Lower lobe of right lung (tissue), 2 donors: ENCODE measurements around the gene FCMR. TPM values are rescaled to one million over a fixed set of nuclear protein-coding genes. Genes with fewer than 3 reads are reported as not detected.

ENCODE experiments used
- ATAC-seq, 2 donors: fragments of 200-7000 bp; cut with Tn5 transposase; one replicate each; pipeline ENCODE4 v1.9.1; 2020 to 2022; ENCODE audit warnings: mild to moderate bottlenecking in 2 of 2, moderate library complexity in 2 of 2
- DNase-seq: peaks from one replicate; pipeline ENCODE4 v3.0.0-alpha.2; 2020
- H3K27ac ChIP-seq: fragments of 200-600 bp; one replicate; pipeline ENCODE4 v1.8.0; 2022
- H3K27me3 ChIP-seq: fragments of 200-600 bp; one replicate; pipeline ENCODE4 v1.8.0; 2022; ENCODE audit warnings: low read depth
- H3K36me3 ChIP-seq: fragments of 200-600 bp; one replicate; pipeline ENCODE4 v1.8.0; 2022; ENCODE audit warnings: mild to moderate bottlenecking
- H3K4me1 ChIP-seq: fragments of 200-600 bp; one replicate; pipeline ENCODE4 v1.8.0; 2022
- H3K4me3 ChIP-seq: fragments of 200-600 bp; one replicate; pipeline ENCODE4 v1.8.0; 2022; ENCODE audit warnings: mild to moderate bottlenecking
- H3K9me3 ChIP-seq: fragments of 200-600 bp; one replicate; pipeline ENCODE4 v1.8.0; 2022
- intact Hi-C: fragments of 100-400 bp; cut with DNase I; formaldehyde crosslinking; loops from one replicate; pipeline ENCODE4 v1.11.0; 2022
- total RNA-seq: library from RNA; stranded (reverse); fragmentation: NEBNext Ultra II Directional; extraction: Animal tissue kit (Norgen Biotek cat#: 25700); gene quantifications from one replicate; pipeline ENCODE4 v1.2.1, GENCODE V29; 2021
- TF ChIP-seq, protein P1 (sequence below): fragments of 200-600 bp; IDR thresholded peaks from one replicate; pipeline ENCODE4 v1.8.0; 2022; ENCODE audit warnings: antibody characterized with exemption, mild to moderate bottlenecking
- donor health status: DM: no; HTN: yes; CAD: no; lungs with severe emphysema.

The FCMR gene
- total RNA-seq, 1 donor from 2014 or later: 6.8 TPM

DNA sequence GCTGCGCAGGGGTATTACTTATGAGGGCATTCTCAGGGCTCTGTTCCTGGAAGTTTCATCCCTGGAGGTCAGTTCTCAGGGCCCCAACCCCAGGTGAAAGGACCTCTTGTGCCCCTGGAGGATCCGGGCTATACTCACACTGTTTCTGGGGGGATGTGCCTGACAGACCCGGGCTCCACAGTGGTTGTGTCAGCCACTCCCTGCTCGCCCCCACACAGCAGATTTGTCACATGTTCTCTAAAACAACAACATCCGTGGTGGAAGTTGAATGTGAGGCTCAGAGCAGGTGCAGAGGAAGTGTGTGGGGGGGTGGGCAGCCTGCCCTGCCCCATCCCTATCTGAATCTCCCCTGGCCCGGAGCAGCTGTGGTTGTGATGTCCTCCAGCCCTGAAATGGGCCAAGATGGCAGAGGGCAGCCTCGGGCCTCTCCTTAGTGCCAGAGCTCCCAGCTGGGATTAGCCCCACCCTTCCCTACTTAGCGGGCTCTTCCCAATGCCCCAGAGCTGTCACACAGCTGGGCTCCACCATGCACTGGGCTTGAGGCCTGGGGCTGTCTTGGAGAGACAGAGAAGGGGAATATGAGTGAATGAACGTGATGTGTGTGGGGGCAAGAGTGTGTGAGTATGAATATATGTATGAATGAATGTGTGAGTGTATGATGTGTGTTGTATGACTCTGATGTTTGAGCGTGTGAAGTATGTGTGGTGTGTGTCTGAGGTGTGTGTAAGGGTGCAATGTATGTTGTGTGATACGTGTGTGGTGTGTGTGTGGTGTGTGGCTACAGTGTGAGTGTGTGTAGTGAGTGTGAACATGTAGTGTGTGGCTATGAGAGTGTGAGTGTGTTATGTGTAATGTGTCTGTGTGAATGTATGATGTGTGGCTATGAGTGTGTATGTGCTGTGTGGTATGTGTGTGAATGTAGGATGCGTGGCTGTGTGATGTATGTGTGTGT is 1.5 kb upstream of the FCMR start:
- H3K4me1 ChIP-seq: peaks cover 42% of the 10 kb centered on the region
- TF ChIP-seq, protein P1, sequence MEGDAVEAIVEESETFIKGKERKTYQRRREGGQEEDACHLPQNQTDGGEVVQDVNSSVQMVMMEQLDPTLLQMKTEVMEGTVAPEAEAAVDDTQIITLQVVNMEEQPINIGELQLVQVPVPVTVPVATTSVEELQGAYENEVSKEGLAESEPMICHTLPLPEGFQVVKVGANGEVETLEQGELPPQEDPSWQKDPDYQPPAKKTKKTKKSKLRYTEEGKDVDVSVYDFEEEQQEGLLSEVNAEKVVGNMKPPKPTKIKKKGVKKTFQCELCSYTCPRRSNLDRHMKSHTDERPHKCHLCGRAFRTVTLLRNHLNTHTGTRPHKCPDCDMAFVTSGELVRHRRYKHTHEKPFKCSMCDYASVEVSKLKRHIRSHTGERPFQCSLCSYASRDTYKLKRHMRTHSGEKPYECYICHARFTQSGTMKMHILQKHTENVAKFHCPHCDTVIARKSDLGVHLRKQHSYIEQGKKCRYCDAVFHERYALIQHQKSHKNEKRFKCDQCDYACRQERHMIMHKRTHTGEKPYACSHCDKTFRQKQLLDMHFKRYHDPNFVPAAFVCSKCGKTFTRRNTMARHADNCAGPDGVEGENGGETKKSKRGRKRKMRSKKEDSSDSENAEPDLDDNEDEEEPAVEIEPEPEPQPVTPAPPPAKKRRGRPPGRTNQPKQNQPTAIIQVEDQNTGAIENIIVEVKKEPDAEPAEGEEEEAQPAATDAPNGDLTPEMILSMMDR: no peak
- H3K9me3 ChIP-seq: no peaks in the 10 kb centered on the region
- intact Hi-C loops: no loop called here
- no peaks in the 10 kb centered on the region for H3K27me3 ChIP-seq
- no peaks in the 10 kb centered on the region for H3K36me3 ChIP-seq
- no peak overlapping the region for H3K4me3 ChIP-seq
- H3K27ac ChIP-seq: peak overlapping the region; percentile 58
- ATAC-seq: peak; percentile 25 to 35
- peak; percentile 54 for DNase-seq

DNA sequence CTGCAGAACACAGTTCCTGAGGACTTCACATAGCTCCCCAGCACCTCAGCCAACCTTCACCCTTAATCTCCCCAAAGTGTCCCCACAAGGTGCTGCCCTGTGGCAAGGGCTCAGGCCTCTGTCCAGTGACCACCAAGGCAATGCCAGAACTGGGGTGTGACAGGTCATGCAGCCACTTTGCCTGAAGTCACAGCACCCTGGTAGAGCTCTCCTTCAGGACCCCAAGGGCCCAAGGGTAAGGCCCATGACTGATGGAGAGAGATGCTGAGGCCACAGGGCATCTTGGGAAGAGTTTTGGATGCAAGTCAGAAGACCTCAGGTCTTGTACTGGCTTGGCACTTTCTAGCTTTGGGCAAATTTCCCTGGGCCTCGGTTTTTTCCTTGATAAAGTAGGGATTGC is 783 bp upstream of the FCMR start:
- no peak overlapping the region for H3K4me3 ChIP-seq
- TF ChIP-seq, protein P1: no peak
- no peaks in the 10 kb centered on the region for H3K9me3 ChIP-seq
- DNase-seq (no peak), ATAC-seq (no peak)
- H3K4me1 ChIP-seq: peaks cover 42% of the 10 kb centered on the region
- peak overlapping the region; percentile 58 for H3K27ac ChIP-seq
- intact Hi-C loops: no loop called here
- H3K36me3 ChIP-seq: no peaks in the 10 kb centered on the region
- no peaks in the 10 kb centered on the region for H3K27me3 ChIP-seq

DNA sequence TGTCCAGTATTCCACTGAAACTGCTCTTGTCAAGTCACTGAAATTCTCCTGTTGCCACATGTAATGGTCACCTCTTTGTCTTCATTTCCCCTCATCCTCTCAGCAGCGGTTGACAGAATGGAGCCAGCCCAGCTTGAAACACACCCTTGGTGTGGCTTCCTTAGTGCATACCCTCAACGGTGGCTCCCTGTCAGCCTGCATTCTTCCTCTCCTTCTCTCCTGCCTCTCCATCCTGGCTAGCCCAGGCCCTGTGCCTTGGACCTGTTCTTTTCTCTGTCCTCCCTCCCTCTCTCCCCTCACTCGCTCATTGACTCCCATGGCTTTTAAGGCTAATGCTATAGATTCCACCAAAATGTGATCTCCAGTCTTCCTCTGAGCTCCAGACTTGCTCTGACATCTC is 3.7 kb downstream of the FCMR start:
- ATAC-seq (no peak), DNase-seq (no peak)
- Histone ChIP-seq H3K27me3 (no peaks in the 10 kb centered on the region), H3K9me3 (no peaks in the 10 kb centered on the region), H3K4me1 (peaks cover 27% of the 10 kb centered on the region), H3K36me3 (no peaks in the 10 kb centered on the region), H3K4me3 (no peak overlapping the region), H3K27ac (no peak overlapping the region)
- intact Hi-C loops: loop anchor here (10.0 kb wide), 1 partner anchor 53 kb away; the partner anchor contains the start of gene IL20
- TF ChIP-seq, protein P1: no peak

DNA sequence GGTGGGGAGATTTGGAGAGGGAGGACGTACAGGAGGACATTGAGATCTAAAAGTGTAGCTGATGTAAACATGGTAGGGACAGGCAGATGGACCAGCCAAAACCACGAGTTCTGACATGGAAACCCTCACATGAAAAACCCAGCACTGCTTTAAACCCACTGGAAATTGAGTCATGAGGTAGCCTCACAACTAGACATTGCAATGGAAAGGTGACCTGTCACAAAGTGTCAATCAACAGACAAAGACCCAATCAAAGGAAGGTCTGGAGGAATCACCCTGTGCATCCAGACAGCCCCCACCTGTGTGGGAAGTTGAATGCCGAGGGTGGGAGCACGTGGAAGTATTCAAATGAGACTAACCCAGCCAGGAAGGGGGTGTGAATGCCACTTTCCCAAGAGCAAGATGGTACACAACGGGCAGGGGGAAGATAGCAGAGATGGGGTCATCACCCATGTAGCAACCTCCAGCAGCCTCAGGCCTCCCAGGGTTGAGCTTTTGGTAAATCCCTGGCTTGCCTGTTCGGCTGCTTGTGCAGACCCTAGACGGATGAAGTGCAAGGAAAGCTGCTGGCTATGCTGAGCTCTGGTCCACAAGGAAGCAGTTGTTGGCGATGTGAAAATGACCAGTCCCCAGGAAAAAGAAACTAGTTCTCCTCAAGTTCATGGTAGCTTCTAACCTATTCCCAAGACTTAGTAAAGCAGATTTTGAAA is 5.6 kb downstream of the FCMR start:
- ATAC-seq (no peak), DNase-seq (no peak)
- no peak overlapping the region for H3K4me3 ChIP-seq
- H3K27me3 ChIP-seq: no peaks in the 10 kb centered on the region
- H3K9me3 ChIP-seq: no peaks in the 10 kb centered on the region
- intact Hi-C loops: loop anchor here (10.0 kb wide), 1 partner anchor 51 kb away; the partner anchor contains the start of gene IL20
- TF ChIP-seq, protein P1: no peak
- H3K27ac ChIP-seq: no peak overlapping the region
- H3K36me3 ChIP-seq: no peaks in the 10 kb centered on the region
- peaks cover 13% of the 10 kb centered on the region for H3K4me1 ChIP-seq

DNA sequence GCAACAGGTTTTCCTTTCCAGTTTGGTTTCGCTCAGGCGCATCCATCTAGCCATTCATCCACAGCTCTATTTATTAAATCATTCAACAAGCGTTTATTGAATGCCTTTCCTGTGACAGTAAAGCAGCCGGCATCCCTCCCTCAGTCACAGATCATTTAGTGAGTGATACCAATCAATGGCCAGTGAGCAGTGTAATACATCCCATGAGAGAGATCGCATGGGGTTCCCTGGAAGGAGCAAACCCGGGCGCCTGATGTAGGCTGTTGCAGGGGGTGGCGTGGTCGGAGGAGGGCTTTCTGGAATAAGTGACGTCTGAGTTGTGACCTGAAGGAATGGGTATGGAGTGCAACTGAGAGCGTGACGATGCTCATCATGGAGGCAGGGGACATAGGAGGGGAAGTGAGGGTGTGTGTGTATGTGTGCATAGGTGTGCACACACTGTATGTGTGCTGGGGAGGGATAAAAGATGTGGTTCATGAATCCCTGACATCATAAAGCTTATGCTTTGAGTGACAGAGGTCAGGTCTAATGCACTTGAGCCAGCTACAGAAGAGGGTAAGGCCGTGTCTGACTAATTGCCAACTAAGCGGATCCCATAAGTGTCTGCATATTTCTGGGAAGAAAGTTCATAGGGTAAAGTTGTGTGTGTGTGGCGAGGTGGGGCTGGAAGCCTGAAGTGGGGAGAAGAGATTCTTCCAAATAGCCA is 6.6 kb downstream of the FCMR start:
- Histone ChIP-seq H3K36me3 (no peaks in the 10 kb centered on the region), H3K4me3 (no peak overlapping the region), H3K4me1 (peaks cover 9% of the 10 kb centered on the region), H3K9me3 (no peaks in the 10 kb centered on the region), H3K27me3 (no peaks in the 10 kb centered on the region), H3K27ac (no peak overlapping the region)
- intact Hi-C loops: loop anchor here (10.0 kb wide), 1 partner anchor 50 kb away; the partner anchor contains the start of gene IL20
- ATAC-seq (no peak), DNase-seq (no peak)
- TF ChIP-seq, protein P1: no peak
